HepG2 (cell line): ENCODE results near the gene BCAS4. TPM values are rescaled to one million over a fixed set of nuclear protein-coding genes. Genes with fewer than 3 reads are reported as not detected.
A peak's percentile ranks its signal among the peaks of the same experiment; 100 is the strongest.

Experiments used
- ATF7-NPFF ChIP-seq: sonication (generic); formaldehyde crosslinking; IDR thresholded peaks from 2 replicates; pipeline ENCODE4 v1.8.1; 2023; ENCODE audit warnings: mild to moderate bottlenecking, low read depth, missing genetic modification reagents, moderate library complexity
- CHD2 ChIP-seq: IDR thresholded peaks from 2 replicates; pipeline ENCODE4 v1.6.1; 2011; ENCODE audit warnings: low read depth, low read length, improper control_type of control experiment
- EZH2 ChIP-seq: conservative IDR thresholded peaks from 2 replicates; pipeline ENCODE4 v1.6.1; 2012; ENCODE audit warnings: mild to moderate bottlenecking, low read depth, low read length, moderate library complexity
- FLYWCH1 ChIP-seq: sonication (generic); formaldehyde crosslinking; IDR thresholded peaks from 2 replicates; pipeline ENCODE4 v1.8.1; 2023; ENCODE audit warnings: mild to moderate bottlenecking, missing genetic modification reagents
- GTF3A ChIP-seq: sonication (generic); formaldehyde crosslinking; conservative IDR thresholded peaks from 2 replicates; pipeline ENCODE4 v1.4.0; 2020; ENCODE audit warnings: mild to moderate bottlenecking, missing genetic modification reagents
- HOXA7 ChIP-seq: sonication (generic); formaldehyde crosslinking; IDR thresholded peaks from 2 replicates; pipeline ENCODE4 v1.8.1; 2022; ENCODE audit warnings: mild to moderate bottlenecking, missing genetic modification reagents, moderate library complexity
- KLF6 ChIP-seq: IDR thresholded peaks from 2 replicates; pipeline ENCODE4 v1.8.0; 2016; ENCODE audit warnings: missing biosample characterization, missing genetic modification reagents
- MIER2 ChIP-seq: IDR thresholded peaks from 2 replicates; pipeline ENCODE4 v1.6.1; 2016; ENCODE audit warnings: missing biosample characterization, missing genetic modification reagents
- SATB2 ChIP-seq: sonication (generic); formaldehyde crosslinking; IDR thresholded peaks from 2 replicates; pipeline ENCODE4 v1.5.0; 2020; ENCODE audit warnings: missing genetic modification reagents
- SRSF9 ChIP-seq: fragments of 200-400 bp; formaldehyde crosslinking; IDR thresholded peaks from 2 replicates; pipeline ENCODE4 v1.6.1; 2018; ENCODE audit warnings: borderline replicate concordance, mild to moderate bottlenecking, low read depth, low read length; ENCODE audit not compliant: insufficient read depth, poor library complexity, severe bottlenecking
- THAP11 ChIP-seq: IDR thresholded peaks from 2 replicates; pipeline ENCODE4 v1.6.1; 2016; ENCODE audit warnings: missing biosample characterization, missing genetic modification reagents
- ZBTB38 ChIP-seq: sonication (generic); formaldehyde crosslinking; IDR thresholded peaks from 2 replicates; pipeline ENCODE4 v1.5.1; 2020; ENCODE audit warnings: mild to moderate bottlenecking, missing genetic modification reagents
- ZFP36 ChIP-seq: fragments of 150-350 bp; IDR thresholded peaks from 2 replicates; pipeline ENCODE4 v1.6.1; 2018; ENCODE audit warnings: borderline replicate concordance, low read length, low read depth; ENCODE audit not compliant: partially characterized antibody
- ZFP36L1 ChIP-seq: sonication (generic); formaldehyde crosslinking; IDR thresholded peaks from 2 replicates; pipeline ENCODE4 v1.8.0; 2022; ENCODE audit warnings: mild to moderate bottlenecking, missing genetic modification reagents, moderate library complexity
- ZNF264 ChIP-seq: sonication (generic); formaldehyde crosslinking; IDR thresholded peaks from 2 replicates; pipeline ENCODE4 v1.4.0; 2020; ENCODE audit warnings: missing genetic modification reagents
- ZNF644 ChIP-seq: IDR thresholded peaks from 2 replicates; pipeline ENCODE4 v1.6.1; 2016; ENCODE audit warnings: low read depth
- ZNF674 ChIP-seq: sonication (generic); formaldehyde crosslinking; IDR thresholded peaks from 2 replicates; pipeline ENCODE4 v1.5.0; 2020; ENCODE audit warnings: low read depth, mild to moderate bottlenecking, missing genetic modification reagents
- ZSCAN20 ChIP-seq: sonication (generic); formaldehyde crosslinking; IDR thresholded peaks from 2 replicates; pipeline ENCODE4 v1.4.0; 2020; ENCODE audit warnings: missing genetic modification reagents, mild to moderate bottlenecking, borderline replicate concordance
- polyA plus RNA-seq, 8 experiments: library from polyadenylated mRNA; depleted of rRNA in 3 of 8; stranded (reverse) in 7 of 8; unstranded in 1 of 8; fragments of >200 nt; fragmentation: Illumina TruSeq in 4 of 8; extraction: Trizol in 4 of 8; gene quantifications; 2 replicates each; pipeline versions ENCODE4 v1.2.1 to v1.2.3, GENCODE V29; 2011 to 2016; ENCODE audit warnings: low read depth in 4 of 8, missing spikeins in 1 of 8, mixed read lengths in 1 of 8; ENCODE audit not compliant: insufficient read depth in 1 of 8
- total RNA-seq, 5 experiments: library from RNA; depleted of rRNA; stranded (reverse); fragments of >200 nt; fragmentation: Illumina TruSeq; extraction: Trizol; gene quantifications; 2 replicates each; pipeline ENCODE4 v1.2.3, GENCODE V29; 2016; ENCODE audit warnings: low read depth in 1 of 5
- TF ChIP-seq, protein P1 (sequence below): sonication (generic); formaldehyde crosslinking; IDR thresholded peaks from 2 replicates; pipeline ENCODE4 v1.4.0; 2020; ENCODE audit warnings: low read depth, mild to moderate bottlenecking, missing genetic modification reagents
- TF ChIP-seq, protein P2 (sequence below): sonication (generic); formaldehyde crosslinking; IDR thresholded peaks from 2 replicates; pipeline ENCODE4 v1.5.0; 2020; ENCODE audit warnings: mild to moderate bottlenecking, missing genetic modification reagents, borderline replicate concordance
- TF ChIP-seq, protein P3 (sequence below): sonication (generic); formaldehyde crosslinking; IDR thresholded peaks from 2 replicates; pipeline ENCODE4 v1.5.1; 2020; ENCODE audit warnings: mild to moderate bottlenecking, missing genetic modification reagents, moderate library complexity
- TF ChIP-seq, protein P4 (sequence below): sonication (generic); formaldehyde crosslinking; IDR thresholded peaks from 2 replicates; pipeline ENCODE4 v1.4.0; 2020; ENCODE audit warnings: missing genetic modification reagents; ENCODE audit errors: not compliant biosample characterization

BCAS4 gene
- total and polyA plus RNA-seq, 2 of the 13 experiments (the other 11 are each of a cell fraction or from before 2014, with no cell fraction given) = 7.2 to 8.0 TPM

DNA sequence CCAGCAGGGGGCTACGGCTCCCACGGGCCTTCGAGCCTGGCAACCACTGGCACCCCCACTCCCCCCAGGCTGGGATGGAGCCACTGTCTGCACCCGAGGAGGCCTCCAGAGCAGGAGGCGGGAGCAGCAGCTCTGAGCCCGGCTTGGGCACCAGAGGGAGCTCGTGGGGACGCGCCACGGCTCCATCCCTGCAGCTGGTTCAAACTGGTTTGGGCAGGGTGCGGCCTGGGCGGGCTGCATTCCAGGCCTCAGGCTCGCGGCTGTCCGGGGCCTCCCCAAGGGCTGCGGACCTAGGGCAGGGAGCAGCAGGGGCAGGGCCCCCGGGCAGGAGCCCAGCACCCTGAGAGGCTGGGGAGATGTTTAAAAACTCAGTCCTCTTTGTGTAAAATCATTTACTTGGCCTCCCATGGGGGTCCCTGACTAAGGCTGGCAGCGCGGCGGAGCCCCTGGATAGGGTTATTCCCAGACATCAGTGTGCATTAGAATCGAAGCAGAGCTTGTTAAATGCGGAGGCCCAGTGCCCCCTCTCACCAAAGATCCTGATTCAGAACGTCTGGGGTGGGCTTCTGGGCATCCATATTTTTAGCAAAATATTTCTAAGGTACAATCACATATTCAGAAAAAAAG lies 4.1 kb upstream of the BCAS4 start (continued):
- TF ChIP-seq CHD2 = no peak
- peak; percentile 51 for TF ChIP-seq KLF6 (CRISPR knock-in tag)
- TF ChIP-seq ZSCAN20 (CRISPR knock-in tag) = peak; percentile 80; the same call in 1 of the 2 replicates
- TF ChIP-seq ZNF674 = no peak
- no peak for TF ChIP-seq EZH2
- TF ChIP-seq, protein P1, sequence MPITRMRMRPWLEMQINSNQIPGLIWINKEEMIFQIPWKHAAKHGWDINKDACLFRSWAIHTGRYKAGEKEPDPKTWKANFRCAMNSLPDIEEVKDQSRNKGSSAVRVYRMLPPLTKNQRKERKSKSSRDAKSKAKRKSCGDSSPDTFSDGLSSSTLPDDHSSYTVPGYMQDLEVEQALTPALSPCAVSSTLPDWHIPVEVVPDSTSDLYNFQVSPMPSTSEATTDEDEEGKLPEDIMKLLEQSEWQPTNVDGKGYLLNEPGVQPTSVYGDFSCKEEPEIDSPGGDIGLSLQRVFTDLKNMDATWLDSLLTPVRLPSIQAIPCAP (CRISPR knock-in tag) = no peak
- TF ChIP-seq ZNF264 (CRISPR knock-in tag) = peak; percentile 88
- TF ChIP-seq ZBTB38 = peak; percentile 90
- peak; percentile 84; the same call in 1 of the 2 replicates for TF ChIP-seq MIER2 (CRISPR knock-in tag)
- no peak for TF ChIP-seq SRSF9
- no peak for TF ChIP-seq ZFP36L1
- TF ChIP-seq FLYWCH1 (CRISPR knock-in tag) = no peak
- TF ChIP-seq, protein P2, sequence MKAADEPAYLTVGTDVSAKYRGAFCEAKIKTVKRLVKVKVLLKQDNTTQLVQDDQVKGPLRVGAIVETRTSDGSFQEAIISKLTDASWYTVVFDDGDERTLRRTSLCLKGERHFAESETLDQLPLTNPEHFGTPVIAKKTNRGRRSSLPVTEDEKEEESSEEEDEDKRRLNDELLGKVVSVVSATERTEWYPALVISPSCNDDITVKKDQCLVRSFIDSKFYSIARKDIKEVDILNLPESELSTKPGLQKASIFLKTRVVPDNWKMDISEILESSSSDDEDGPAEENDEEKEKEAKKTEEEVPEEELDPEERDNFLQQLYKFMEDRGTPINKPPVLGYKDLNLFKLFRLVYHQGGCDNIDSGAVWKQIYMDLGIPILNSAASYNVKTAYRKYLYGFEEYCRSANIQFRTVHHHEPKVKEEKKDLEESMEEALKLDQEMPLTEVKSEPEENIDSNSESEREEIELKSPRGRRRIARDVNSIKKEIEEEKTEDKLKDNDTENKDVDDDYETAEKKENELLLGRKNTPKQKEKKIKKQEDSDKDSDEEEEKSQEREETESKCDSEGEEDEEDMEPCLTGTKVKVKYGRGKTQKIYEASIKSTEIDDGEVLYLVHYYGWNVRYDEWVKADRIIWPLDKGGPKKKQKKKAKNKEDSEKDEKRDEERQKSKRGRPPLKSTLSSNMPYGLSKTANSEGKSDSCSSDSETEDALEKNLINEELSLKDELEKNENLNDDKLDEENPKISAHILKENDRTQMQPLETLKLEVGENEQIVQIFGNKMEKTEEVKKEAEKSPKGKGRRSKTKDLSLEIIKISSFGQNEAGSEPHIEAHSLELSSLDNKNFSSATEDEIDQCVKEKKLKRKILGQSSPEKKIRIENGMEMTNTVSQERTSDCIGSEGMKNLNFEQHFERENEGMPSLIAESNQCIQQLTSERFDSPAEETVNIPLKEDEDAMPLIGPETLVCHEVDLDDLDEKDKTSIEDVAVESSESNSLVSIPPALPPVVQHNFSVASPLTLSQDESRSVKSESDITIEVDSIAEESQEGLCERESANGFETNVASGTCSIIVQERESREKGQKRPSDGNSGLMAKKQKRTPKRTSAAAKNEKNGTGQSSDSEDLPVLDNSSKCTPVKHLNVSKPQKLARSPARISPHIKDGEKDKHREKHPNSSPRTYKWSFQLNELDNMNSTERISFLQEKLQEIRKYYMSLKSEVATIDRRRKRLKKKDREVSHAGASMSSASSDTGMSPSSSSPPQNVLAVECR (CRISPR knock-in tag) = peak; percentile 71; the same call in 1 of the 2 replicates
- TF ChIP-seq, protein P3, sequence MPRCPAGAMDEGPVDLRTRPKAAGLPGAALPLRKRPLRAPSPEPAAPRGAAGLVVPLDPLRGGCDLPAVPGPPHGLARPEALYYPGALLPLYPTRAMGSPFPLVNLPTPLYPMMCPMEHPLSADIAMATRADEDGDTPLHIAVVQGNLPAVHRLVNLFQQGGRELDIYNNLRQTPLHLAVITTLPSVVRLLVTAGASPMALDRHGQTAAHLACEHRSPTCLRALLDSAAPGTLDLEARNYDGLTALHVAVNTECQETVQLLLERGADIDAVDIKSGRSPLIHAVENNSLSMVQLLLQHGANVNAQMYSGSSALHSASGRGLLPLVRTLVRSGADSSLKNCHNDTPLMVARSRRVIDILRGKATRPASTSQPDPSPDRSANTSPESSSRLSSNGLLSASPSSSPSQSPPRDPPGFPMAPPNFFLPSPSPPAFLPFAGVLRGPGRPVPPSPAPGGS (CRISPR knock-in tag) = peak; percentile 94
- peak; percentile 76 for TF ChIP-seq ZNF644
- TF ChIP-seq, protein P4, sequence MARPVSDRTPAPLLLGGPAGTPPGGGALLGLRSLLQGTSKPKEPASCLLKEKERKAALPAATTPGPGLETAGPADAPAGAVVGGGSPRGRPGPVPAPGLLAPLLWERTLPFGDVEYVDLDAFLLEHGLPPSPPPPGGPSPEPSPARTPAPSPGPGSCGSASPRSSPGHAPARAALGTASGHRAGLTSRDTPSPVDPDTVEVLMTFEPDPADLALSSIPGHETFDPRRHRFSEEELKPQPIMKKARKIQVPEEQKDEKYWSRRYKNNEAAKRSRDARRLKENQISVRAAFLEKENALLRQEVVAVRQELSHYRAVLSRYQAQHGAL (CRISPR knock-in tag) = peak; percentile 65
- TF ChIP-seq ATF7-NPFF (CRISPR knock-in tag) = peak; percentile 97
- TF ChIP-seq GTF3A (CRISPR knock-in tag) = no peak; the same call in 1 of the 2 replicates
- peak; percentile 77 for TF ChIP-seq THAP11 (CRISPR knock-in tag)
- TF ChIP-seq SATB2 (CRISPR knock-in tag) = peak; percentile 90; the same call in 1 of the 2 replicates
- TF ChIP-seq HOXA7 (CRISPR knock-in tag) = no peak
- no peak for TF ChIP-seq ZFP36
